ENCODE measurements around the gene GGA3. TPM values are rescaled to one million over a fixed set of nuclear protein-coding genes. Genes with fewer than 3 reads are reported as not detected.

The GGA3 gene
- total RNA-seq, 1 experiment from 2014 or later: 64.4 TPM

- H3K4me3 Mint-ChIP-seq (ENCODE audit: low read depth, unreplicated experiment): no peak overlapping the region
- DNase-seq: no peak
- H3K27ac Mint-ChIP-seq (ENCODE audit: unreplicated experiment): no peak overlapping the region
- no peaks in the 10 kb centered on the region for H3K9me3 Mint-ChIP-seq (ENCODE audit: low read depth, unreplicated experiment)
- CTCF ChIA-PET: interaction anchor here (0.6 to 1.5 kb wide), 2 partner anchors 11 to 35 kb away, joined by 4 to 5 read pairs; no protein-coding TSS in a partner anchor
- H3K27me3 Mint-ChIP-seq (ENCODE audit: unreplicated experiment): no peaks in the 10 kb centered on the region
- no peak for TF ChIP-seq CTCF (IDR thresholded peaks at IDR 0.05; ENCODE audit: unreplicated experiment)
- H3K4me1 Mint-ChIP-seq (ENCODE audit: low read depth, unreplicated experiment): no peaks in the 10 kb centered on the region
- peaks cover 79% of the 10 kb centered on the region for H3K36me3 Mint-ChIP-seq (ENCODE audit: insufficient read depth, unreplicated experiment)
- intact Hi-C loops (cut with micrococcal nuclease; ENCODE audit: unreplicated experiment): no loop called here
- no TSS peak for BruUV-seq (replicated peaks)
These were observed 30.3 kb downstream of the GGA3 start for GRCh38 chr17:75231071-75231470.

DNA sequence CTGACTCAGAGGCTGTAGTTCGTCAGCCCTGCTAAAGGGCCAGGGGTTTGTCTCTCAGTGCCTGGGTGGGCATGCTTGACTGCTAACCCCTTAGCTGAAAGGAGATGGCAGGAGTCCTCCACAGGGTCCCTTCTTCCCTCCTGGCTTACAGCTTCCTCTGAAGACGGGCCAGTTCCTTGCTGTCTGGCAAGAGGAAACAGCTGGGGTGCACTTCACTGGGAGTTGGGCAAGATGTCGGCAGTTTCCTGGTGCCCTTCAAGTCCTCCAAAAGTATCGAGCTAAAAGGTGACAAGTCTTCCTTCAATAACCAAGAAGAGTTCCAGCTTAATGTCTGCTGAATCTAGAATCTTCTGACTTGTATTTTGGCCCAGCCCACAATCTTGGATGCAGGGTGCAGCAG, 32.6 kb downstream of the GGA3 start:
- no peak for DNase-seq
- intact Hi-C loops (cut with micrococcal nuclease; ENCODE audit: unreplicated experiment): no loop called here

GRCh38 chr17:75228305-75228704, 33.1 kb downstream of the GGA3 start:
- H3K36me3 Mint-ChIP-seq (ENCODE audit: insufficient read depth, unreplicated experiment): peaks cover 80% of the 10 kb centered on the region
- H3K4me3 Mint-ChIP-seq (ENCODE audit: low read depth, unreplicated experiment): no peak overlapping the region
- no peak for DNase-seq
- no TSS peak for BruUV-seq (replicated peaks)
- H3K4me1 Mint-ChIP-seq (ENCODE audit: low read depth, unreplicated experiment): no peaks in the 10 kb centered on the region
- CTCF ChIA-PET: interaction anchor here (0.5 to 0.6 kb wide), 2 partner anchors 73 to 177 kb away, joined by 3 to 5 read pairs; partner anchors contain the start of gene GRB2
- no peaks in the 10 kb centered on the region for H3K9me3 Mint-ChIP-seq (ENCODE audit: low read depth, unreplicated experiment)
- H3K27ac Mint-ChIP-seq (ENCODE audit: unreplicated experiment): no peak overlapping the region
- no peak for TF ChIP-seq CTCF (IDR thresholded peaks at IDR 0.05; ENCODE audit: unreplicated experiment)
- intact Hi-C loops (cut with micrococcal nuclease; ENCODE audit: unreplicated experiment): no loop called here
- no peaks in the 10 kb centered on the region for H3K27me3 Mint-ChIP-seq (ENCODE audit: unreplicated experiment)

More for the DNA sequence above, 32.6 kb downstream of the GGA3 start:
- H3K27me3 Mint-ChIP-seq (ENCODE audit: unreplicated experiment): no peaks in the 10 kb centered on the region
- H3K36me3 Mint-ChIP-seq (ENCODE audit: insufficient read depth, unreplicated experiment): peaks cover 82% of the 10 kb centered on the region
- no peaks in the 10 kb centered on the region for H3K9me3 Mint-ChIP-seq (ENCODE audit: low read depth, unreplicated experiment)
- no peaks in the 10 kb centered on the region for H3K4me1 Mint-ChIP-seq (ENCODE audit: low read depth, unreplicated experiment)
- CTCF ChIA-PET: interaction anchor here (0.6 kb wide), 1 partner anchor 73 kb away, joined by 3 read pairs; no protein-coding TSS in a partner anchor
- BruUV-seq (replicated peaks): no TSS peak
- H3K4me3 Mint-ChIP-seq (ENCODE audit: low read depth, unreplicated experiment): no peak overlapping the region
- no peak overlapping the region for H3K27ac Mint-ChIP-seq (ENCODE audit: unreplicated experiment)
- no peak for TF ChIP-seq CTCF (IDR thresholded peaks at IDR 0.05; ENCODE audit: unreplicated experiment)

GRCh38 chr17:75227729-75228128, 33.7 kb downstream of the GGA3 start:
- DNase-seq: no peak
- no peaks in the 10 kb centered on the region for H3K9me3 Mint-ChIP-seq (ENCODE audit: low read depth, unreplicated experiment)
- no peak for TF ChIP-seq CTCF (IDR thresholded peaks at IDR 0.05; ENCODE audit: unreplicated experiment)
- no peaks in the 10 kb centered on the region for H3K4me1 Mint-ChIP-seq (ENCODE audit: low read depth, unreplicated experiment)
- peaks cover 78% of the 10 kb centered on the region for H3K36me3 Mint-ChIP-seq (ENCODE audit: insufficient read depth, unreplicated experiment)
- no peak overlapping the region for H3K4me3 Mint-ChIP-seq (ENCODE audit: low read depth, unreplicated experiment)
- no TSS peak for BruUV-seq (replicated peaks)
- intact Hi-C loops (cut with micrococcal nuclease; ENCODE audit: unreplicated experiment): no loop called here
- H3K27me3 Mint-ChIP-seq (ENCODE audit: unreplicated experiment): no peaks in the 10 kb centered on the region
- H3K27ac Mint-ChIP-seq (ENCODE audit: unreplicated experiment): no peak overlapping the region
- CTCF ChIA-PET: no interaction called here
